Measurements from ENCODE around the gene PBRM1.
A peak's percentile ranks its signal among the peaks of the same experiment; 100 is the strongest.

Gene PBRM1

DNA sequence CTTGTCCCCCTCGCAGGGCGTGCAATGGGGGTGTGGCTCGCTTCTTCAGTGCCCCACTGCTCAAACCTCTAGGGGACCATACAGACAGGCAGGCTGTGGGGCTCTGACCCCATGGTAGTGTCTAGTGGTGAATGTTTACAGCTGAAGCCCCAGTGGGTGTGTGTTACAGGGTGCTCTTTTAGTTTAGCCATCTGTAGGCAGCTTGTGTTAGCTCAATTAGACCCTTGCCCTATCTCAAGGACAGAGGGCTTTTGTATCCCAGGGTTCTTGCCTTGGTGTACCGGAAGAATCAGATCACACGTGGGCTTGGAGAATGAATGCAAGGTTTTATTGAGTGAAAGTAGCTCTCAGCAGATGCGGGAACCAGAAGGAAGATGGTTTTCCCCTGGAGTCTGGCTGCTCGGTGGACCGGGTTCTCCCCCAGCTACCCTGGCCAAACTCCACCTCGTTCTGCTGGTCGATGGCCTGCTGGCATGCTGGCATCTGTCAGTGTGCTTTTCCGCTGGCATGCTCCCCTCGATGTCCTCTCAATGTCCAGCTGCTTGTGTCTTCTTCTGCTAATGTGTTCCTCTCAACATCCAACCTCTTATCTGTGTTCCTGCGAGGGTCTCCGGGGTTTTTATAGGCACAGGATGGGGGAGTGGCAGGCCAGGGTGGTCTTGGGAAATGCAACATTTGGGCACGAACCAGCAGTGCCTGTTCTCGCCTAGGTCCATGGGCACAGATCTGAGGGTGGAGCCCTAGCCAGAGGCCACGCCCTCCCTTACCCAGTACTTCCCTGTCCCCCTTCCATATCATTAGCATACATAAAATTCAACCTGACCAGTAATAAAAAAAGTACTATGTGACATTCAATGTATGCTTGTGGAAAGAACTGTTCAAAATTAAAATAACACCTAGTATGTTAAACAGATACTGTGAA, 26.8 kb upstream of the PBRM1 start:
- Mint-ChIP-seq H3K27ac (no peak overlapping the region), H3K36me3 (ENCODE audit: low read depth) (peaks cover 15% of the 10 kb centered on the region), H3K4me1 (ENCODE audit: low read depth) (peaks cover 8% of the 10 kb centered on the region), H3K4me3 (no peak overlapping the region), H3K27me3 (ENCODE audit: low read depth) (no peaks in the 10 kb centered on the region), H3K9me3 (no peaks in the 10 kb centered on the region)

DNA sequence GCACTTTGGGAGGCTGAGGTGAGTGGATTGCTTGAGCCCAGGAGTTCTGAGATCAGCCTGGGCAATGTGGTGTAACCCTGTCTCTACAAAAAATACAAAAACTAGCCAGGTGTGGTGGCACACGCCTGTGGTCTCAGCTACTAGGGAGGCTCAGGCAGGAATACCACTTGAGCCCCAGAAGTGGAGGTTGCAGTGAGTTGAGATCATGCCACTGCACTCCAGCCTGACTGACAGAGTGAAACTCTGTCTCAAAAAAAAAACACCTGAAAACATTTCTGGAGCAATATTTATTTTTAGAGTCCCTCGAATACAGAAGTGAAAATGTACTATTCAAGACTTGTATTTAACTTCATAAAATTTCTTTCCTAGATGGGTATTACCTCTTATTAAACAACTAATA, 24.8 kb upstream of the PBRM1 start:
- no peaks in the 10 kb centered on the region for H3K27me3 Mint-ChIP-seq (ENCODE audit: low read depth)
- peaks cover 16% of the 10 kb centered on the region for H3K4me1 Mint-ChIP-seq (ENCODE audit: low read depth)
- no peak overlapping the region for H3K27ac Mint-ChIP-seq
- no peaks in the 10 kb centered on the region for H3K9me3 Mint-ChIP-seq
- H3K36me3 Mint-ChIP-seq (ENCODE audit: low read depth) = peaks cover 11% of the 10 kb centered on the region
- H3K4me3 Mint-ChIP-seq = no peak overlapping the region

DNA sequence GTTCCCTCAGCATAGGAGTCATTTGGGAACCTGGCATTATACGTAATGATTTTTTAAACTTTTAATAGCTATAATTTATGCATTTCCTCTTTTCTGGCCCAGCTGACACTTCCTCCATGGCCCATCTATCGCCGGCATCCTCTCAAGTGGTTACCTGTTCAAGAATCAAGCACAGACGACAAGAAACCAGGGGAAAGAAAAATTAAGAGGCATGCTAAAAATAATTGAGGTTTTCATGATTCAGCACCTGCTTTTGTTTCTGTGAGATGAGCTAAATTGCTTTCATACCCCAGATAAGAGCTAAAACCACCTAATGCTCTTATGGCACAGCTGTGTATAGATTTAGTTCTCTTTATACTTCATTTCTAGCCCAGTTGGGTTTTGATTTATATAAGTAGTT, 21.9 kb upstream of the PBRM1 start:
- peaks cover 31% of the 10 kb centered on the region for H3K4me1 Mint-ChIP-seq (ENCODE audit: low read depth)
- peak overlapping the region; percentile 70 for H3K27ac Mint-ChIP-seq
- H3K27me3 Mint-ChIP-seq (ENCODE audit: low read depth) = no peaks in the 10 kb centered on the region
- H3K4me3 Mint-ChIP-seq = peak overlapping the region; percentile 76
- peaks cover 12% of the 10 kb centered on the region for H3K36me3 Mint-ChIP-seq (ENCODE audit: low read depth)
- H3K9me3 Mint-ChIP-seq = no peaks in the 10 kb centered on the region

DNA sequence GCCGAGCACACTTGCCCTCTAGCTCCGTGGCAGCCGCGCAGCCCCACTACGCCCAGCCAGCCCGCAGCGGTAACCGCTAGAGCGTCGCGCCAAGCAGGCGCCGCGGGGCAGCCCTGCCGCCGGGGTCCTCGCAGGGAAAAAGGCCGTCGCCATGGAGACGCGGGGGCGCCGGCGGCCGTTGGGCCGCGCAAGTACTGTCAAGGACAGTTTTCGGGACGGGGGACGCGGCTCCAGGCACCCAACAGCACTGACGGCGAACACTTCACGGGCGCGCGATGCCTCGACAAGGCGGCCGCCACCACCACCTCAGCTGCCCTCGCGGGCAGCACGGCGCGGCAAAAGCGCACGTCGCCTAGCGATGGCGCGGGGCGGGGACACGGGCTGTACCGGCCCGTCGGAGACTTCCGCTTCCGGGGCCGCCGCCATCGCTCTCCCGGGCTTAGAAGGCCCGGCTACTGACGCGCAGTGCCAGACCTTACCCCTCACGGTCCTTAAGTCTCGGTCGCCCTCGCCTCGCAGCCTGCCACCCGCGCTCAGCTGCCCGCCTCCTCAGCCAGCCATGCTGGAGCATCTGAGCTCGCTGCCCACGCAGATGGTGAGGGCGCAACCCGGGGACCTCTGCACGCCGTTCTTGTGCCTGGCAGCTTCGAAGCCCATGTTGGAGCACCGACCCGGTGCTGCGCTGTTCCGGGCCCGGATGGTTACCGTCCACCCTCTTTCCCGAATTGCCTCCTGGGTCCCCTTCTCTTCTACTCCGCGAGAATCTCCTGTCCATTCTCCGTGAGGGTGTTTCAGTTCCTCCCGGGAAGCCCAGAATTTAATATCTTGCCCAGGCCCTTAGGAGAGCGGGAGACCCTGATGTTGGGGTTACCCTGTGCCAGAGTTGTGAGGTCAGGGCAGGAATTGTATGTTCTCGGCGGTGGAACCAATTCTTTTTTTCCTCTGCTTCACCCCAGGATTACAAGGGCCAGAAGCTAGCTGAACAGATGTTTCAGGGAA, 20.3 kb upstream of the PBRM1 start, which contains the start of the genes GLT8D1 and SPCS1:
Gene GLT8D1 (minus strand): TSS at position 104 of the 999 bp plus-strand sequence. CDS start 5,331 bp downstream, outside the sequence.
Gene SPCS1 (plus strand): TSS at position 419 of the 999 bp plus-strand sequence. CDS start 141 bp downstream, at position 560.
- Mint-ChIP-seq H3K27ac (peak within 1 kb of the TSS; percentile 88), H3K4me3 (peak within 1 kb of the TSS; percentile 90), H3K9me3 (no peaks in the 10 kb centered on the region), H3K4me1 (ENCODE audit: low read depth) (peaks cover 32% of the 10 kb centered on the region), H3K27me3 (ENCODE audit: low read depth) (no peaks in the 10 kb centered on the region), H3K36me3 (ENCODE audit: low read depth) (peaks cover 12% of the 10 kb centered on the region)

DNA sequence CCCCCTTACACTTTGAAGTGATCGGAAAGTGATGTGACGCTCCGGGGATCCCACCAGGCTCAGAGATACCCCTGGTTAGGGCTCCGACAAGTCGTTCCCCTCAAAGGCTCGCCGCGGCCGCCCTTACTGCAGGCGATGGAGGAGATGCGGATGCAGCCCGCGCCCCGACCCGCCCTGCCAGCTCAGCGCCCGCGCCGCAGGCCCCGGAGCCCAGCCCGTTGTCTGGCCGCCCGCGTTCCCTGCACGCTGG, 19.6 kb upstream of the PBRM1 start:
- H3K36me3 Mint-ChIP-seq (ENCODE audit: low read depth) = peaks cover 12% of the 10 kb centered on the region
- H3K27ac Mint-ChIP-seq = peak overlapping the region; percentile 87
- peaks cover 32% of the 10 kb centered on the region for H3K4me1 Mint-ChIP-seq (ENCODE audit: low read depth)
- H3K27me3 Mint-ChIP-seq (ENCODE audit: low read depth) = no peaks in the 10 kb centered on the region
- H3K9me3 Mint-ChIP-seq = no peaks in the 10 kb centered on the region
- peak overlapping the region; percentile 90 for H3K4me3 Mint-ChIP-seq

DNA sequence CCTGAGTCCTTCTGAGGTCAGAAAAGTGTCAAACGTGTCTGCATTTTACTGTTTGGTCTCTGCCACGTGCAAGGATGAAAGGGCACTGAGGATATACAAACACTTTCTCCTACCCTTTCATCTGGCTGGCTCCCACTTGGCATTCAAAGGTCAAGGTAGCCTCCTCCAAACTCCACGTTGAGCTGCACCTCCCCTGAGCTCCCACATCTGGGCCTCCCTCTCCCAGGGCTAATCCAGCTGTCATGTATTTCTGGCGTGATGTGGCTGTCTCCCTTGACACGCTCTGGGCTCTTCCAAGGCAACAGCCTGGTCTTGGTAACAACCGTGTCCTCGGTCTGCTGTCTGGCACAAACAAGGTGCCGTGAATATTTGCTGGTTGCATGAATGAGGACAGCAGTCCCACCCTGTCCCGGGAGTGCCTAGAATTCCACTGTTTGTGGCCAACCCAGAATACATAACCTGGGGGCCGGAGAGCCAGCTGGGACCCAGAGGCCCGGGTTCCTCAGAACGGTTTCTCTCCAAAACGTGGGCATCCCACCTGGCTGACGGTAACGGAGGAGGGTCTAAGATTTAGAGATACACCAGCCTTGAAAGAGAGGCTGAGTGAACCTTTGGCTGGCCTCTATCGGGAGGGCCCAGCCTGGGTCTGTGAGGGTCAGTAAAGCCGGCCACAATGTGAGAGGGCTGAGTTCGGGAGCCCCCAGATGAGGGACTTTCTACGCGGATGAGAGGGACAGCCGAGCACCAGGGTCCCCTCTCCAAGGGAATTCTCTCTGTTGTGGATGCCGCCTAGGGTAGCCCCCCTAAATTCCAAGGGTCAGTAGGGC, 19.1 kb upstream of the PBRM1 start:
- no peaks in the 10 kb centered on the region for H3K27me3 Mint-ChIP-seq (ENCODE audit: low read depth)
- H3K27ac Mint-ChIP-seq = peak overlapping the region; percentile 87
- no peaks in the 10 kb centered on the region for H3K9me3 Mint-ChIP-seq

DNA sequence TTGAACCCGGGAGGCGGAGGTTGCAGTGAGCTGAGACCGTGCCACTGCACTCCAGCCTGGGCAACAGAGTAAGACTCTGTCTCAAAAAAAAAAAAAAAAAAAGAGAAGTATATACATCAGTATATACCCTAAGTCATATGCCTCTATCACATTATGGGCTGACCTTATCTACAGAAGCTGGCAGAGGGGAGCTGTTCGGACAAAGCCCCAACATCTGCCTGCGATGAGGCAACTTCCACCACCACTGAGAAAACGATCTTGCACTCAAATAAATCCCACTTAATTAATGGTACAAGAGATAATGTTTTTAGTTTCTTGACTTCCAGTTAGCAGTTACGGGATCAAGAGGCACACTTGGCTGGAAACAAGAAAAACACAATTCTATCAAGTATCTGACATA, 17.6 kb upstream of the PBRM1 start:
- Mint-ChIP-seq H3K4me3 (peak overlapping the region; percentile 19), H3K27ac (no peak overlapping the region), H3K9me3 (no peaks in the 10 kb centered on the region)

More for the DNA sequence above, 19.1 kb upstream of the PBRM1 start:
- Mint-ChIP-seq H3K4me1 (ENCODE audit: low read depth) (peaks cover 35% of the 10 kb centered on the region), H3K36me3 (ENCODE audit: low read depth) (peaks cover 12% of the 10 kb centered on the region), H3K4me3 (peak overlapping the region; percentile 90)

DNA sequence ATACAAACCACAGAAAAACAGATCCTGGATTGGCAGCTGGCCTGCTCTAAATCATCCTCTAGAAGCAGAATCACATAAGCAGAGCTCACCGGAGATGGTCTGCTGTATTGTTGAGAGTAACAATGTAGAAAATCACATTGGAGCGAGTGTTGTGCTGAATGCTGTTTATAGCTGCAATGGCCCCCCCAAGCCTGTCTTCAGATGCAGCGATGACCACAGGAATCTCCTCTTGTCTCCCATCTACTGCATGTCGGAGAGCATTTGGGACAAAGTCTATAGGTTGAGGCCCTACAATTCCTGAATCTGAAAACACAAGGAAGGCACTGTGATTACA, 11.9 kb upstream of the PBRM1 start:
- Mint-ChIP-seq H3K4me1 (ENCODE audit: low read depth) (peaks cover 10% of the 10 kb centered on the region), H3K27me3 (ENCODE audit: low read depth) (no peaks in the 10 kb centered on the region), H3K4me3 (no peak overlapping the region), H3K9me3 (no peaks in the 10 kb centered on the region), H3K27ac (no peak overlapping the region), H3K36me3 (ENCODE audit: low read depth) (peaks cover 47% of the 10 kb centered on the region)

More for the DNA sequence above, 17.6 kb upstream of the PBRM1 start:
- peaks cover 34% of the 10 kb centered on the region for H3K4me1 Mint-ChIP-seq (ENCODE audit: low read depth)
- peaks cover 12% of the 10 kb centered on the region for H3K36me3 Mint-ChIP-seq (ENCODE audit: low read depth)
- no peaks in the 10 kb centered on the region for H3K27me3 Mint-ChIP-seq (ENCODE audit: low read depth)

DNA sequence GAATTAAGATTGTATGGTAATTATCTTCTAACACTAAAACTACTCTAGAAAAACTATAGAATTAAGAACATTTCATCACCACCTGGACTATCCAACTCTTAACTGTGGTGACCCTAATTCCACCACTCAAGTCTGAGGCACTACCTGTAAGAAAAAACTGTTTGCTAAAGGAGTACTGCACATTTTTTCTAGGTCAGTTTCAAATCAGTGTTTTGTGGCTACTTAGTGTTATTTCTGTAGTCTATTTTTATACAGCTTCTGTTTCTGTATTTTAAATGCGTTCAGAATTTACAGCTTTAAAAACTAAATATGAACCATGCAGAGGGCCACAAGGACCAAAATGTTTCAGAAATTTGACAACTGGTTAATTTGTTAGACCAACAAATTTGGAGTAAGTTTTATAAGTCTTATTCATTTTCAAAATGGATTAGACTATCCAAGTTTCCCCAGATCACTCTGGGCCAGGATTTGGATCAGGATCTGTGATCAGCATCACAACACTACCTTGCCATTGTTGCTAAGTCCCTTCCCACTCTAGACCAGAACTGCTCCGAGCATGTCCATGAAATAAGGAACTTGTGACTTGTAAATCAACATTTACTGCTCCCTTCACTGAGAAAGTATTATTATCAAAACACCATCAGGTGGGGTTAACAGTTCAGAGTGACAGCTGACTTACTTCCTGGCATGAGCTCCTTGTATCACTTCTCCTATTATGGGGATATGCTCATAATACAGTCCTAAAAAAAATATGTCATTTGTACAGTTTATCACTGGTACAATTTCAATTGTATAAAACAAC, 11.3 kb upstream of the PBRM1 start:
- Mint-ChIP-seq H3K36me3 (ENCODE audit: low read depth) (peaks cover 47% of the 10 kb centered on the region), H3K27me3 (ENCODE audit: low read depth) (no peaks in the 10 kb centered on the region), H3K27ac (no peak overlapping the region)

DNA sequence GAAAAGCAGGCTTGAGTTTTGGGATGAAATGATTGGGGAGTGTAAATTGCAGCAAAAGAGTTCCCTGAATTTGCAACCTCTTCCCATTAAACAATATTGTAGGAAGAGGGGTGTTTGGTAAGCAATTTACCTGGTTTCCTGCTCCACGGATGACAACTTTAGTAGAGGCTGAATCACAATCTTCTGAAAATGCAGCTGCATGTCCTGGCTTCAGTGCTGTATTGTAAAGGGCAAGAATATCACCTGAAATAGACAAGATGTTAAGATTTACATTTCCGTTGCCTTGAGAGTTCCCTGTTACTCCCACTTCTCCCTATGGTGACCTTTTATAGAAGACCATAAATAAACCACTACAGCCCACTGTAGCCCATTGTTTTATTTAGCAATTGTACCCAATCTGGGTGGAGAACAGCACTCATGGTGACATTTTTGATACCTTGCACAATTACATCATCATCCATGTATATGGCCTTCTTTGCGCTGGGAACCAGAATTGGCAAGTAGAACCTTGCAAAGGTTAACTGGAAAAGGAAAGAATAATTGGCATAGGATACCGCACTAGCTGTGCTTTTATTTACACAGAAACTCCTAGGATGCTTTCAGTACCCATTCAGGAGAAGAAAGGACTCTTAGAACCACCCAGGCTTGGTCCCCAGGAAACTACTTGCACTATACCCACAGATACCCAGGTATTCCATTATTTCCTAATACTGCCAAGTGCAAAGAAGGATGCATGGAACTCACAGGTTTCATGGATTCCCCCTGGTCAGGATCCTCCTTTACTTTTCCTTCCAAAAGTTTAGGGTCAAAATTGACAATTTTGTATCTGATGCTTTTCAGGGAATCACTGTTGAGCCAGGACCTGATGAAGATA, 10.3 kb upstream of the PBRM1 start:
- Mint-ChIP-seq H3K27me3 (ENCODE audit: low read depth) (no peaks in the 10 kb centered on the region), H3K4me3 (no peak overlapping the region), H3K27ac (no peak overlapping the region), H3K36me3 (ENCODE audit: low read depth) (peaks cover 52% of the 10 kb centered on the region), H3K4me1 (ENCODE audit: low read depth) (peaks cover 8% of the 10 kb centered on the region), H3K9me3 (no peaks in the 10 kb centered on the region)

More for the DNA sequence above, 11.3 kb upstream of the PBRM1 start:
- Mint-ChIP-seq H3K9me3 (no peaks in the 10 kb centered on the region), H3K4me1 (ENCODE audit: low read depth) (peaks cover 10% of the 10 kb centered on the region), H3K4me3 (no peak overlapping the region)

DNA sequence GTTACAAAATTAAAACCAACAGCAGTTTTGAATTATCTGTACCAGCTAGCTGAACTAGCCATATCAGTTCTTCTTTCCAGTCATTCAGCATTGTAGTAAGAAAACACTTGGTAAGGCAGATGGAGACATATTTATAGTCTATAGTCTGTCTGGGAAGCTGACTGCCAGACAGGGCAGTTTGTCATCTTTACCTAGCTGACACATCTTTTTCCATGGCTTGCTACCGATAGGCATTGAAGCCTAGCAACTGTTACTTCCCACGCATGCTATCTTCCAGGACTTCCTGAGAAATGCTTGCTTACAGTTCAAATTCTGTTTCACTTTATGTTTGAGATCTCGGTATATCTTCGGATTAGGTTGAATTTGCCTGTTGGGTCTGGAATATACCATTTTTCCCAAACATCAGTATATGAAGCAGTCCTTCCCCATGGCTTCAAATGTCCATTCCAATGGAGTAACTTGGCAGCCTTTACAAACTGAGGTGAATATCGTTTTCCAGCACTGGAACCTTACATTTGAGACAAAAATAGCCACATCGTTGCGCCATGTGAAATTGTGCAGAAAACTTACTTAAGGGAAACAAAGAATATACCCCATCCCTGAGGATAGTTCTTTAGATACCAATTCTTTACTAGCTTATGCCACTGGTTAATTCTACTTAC, 8.9 kb upstream of the PBRM1 start:
- no peaks in the 10 kb centered on the region for H3K27me3 Mint-ChIP-seq (ENCODE audit: low read depth)
- peaks cover 62% of the 10 kb centered on the region for H3K36me3 Mint-ChIP-seq (ENCODE audit: low read depth)
- H3K27ac Mint-ChIP-seq = no peak overlapping the region

DNA sequence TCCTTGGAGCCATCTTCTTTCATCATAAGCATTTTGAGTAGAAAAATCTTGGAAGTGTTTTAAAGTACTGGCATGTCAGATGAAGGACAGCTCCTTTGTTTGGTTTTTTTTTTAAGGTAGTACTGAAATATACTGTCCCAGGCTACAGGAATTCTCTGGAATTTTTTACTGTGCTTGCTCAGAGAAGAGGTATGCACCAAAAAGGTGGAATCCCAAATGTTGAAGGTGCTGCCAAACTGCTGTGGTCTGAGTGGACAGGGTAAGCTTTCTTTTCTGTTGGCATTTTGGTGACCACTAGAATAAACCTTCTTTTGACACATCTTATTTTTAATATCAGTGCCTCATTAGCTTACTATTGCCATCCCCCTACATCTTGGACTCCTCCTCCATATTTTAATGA, 7.4 kb upstream of the PBRM1 start:
- H3K4me1 Mint-ChIP-seq (ENCODE audit: low read depth) = peaks cover 17% of the 10 kb centered on the region
- peaks cover 74% of the 10 kb centered on the region for H3K36me3 Mint-ChIP-seq (ENCODE audit: low read depth)
- H3K27me3 Mint-ChIP-seq (ENCODE audit: low read depth) = no peaks in the 10 kb centered on the region
- H3K27ac Mint-ChIP-seq = peak overlapping the region; percentile 45
- no peaks in the 10 kb centered on the region for H3K9me3 Mint-ChIP-seq
- no peak overlapping the region for H3K4me3 Mint-ChIP-seq

More for the DNA sequence above, 8.9 kb upstream of the PBRM1 start:
- Mint-ChIP-seq H3K4me1 (ENCODE audit: low read depth) (peaks cover 10% of the 10 kb centered on the region), H3K4me3 (no peak overlapping the region), H3K9me3 (no peaks in the 10 kb centered on the region)
